Ectodermal cell (in vitro differentiated cells): ENCODE data around the gene MRAP.

ENCODE experiments used
- H3K27ac ChIP-seq: 2 replicates; pipeline ENCODE4 v1.7.0; 2013; ENCODE audit warnings: mild to moderate bottlenecking, low read depth, low read length; ENCODE audit not compliant: insufficient read depth, poor library complexity, severe bottlenecking
- H3K27me3 ChIP-seq: 2 replicates; pipeline ENCODE4 v1.7.0; 2013; ENCODE audit warnings: mild to moderate bottlenecking, low read length; ENCODE audit not compliant: insufficient read depth, control insufficient read depth, poor library complexity, severe bottlenecking
- H3K36me3 ChIP-seq: one replicate; pipeline ENCODE4 v1.7.0; 2013; ENCODE audit warnings: low read length; ENCODE audit not compliant: control insufficient read depth, insufficient read depth
- H3K4me1 ChIP-seq: one replicate; pipeline ENCODE4 v1.7.0; 2013; ENCODE audit warnings: low read length; ENCODE audit not compliant: control insufficient read depth, insufficient read depth
- H3K4me3 ChIP-seq: 2 replicates; pipeline ENCODE4 v1.7.0; 2013; ENCODE audit warnings: low read depth, low read length, control low read depth; ENCODE audit not compliant: insufficient read depth
- H3K9me3 ChIP-seq: 2 replicates; pipeline ENCODE4 v1.7.0; 2013; ENCODE audit warnings: mild to moderate bottlenecking, low read length, moderate library complexity; ENCODE audit not compliant: control insufficient read depth
- WGBS, 2 experiments: methylation state at CpG; one replicate each; pipeline ENCODE4 v1.1.7; 2013; ENCODE audit warnings: missing lambda C conversion rate in 2 of 2; 5-methylcytosine and 5-hydroxymethylcytosine counted together

MRAP gene

DNA sequence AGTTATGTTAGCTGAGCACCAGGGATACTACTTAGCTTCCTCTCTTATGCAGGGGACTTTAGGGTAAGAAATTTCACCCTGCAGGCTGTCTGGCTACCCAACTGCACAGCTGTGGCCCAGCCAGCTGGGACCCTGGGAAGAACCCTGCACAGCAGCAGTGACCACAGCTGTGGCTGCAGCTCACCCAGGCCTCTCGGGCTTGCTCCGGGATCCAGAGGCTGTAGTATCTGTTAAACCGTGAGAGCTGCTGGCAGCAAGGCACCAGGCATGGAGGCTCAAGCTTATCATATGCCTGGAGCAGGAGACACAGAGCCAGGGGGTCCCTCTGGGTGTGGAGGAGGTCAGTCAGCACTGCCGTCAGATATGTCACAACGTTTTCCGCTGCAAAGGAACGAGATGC is 53.9 kb downstream of the MRAP start:
- Histone ChIP-seq H3K4me3 (no peak overlapping the region), H3K9me3 (no peaks in the 10 kb centered on the region), H3K27ac (no peak overlapping the region), H3K36me3 (peaks cover 41% of the 10 kb centered on the region), H3K4me1 (no peaks in the 10 kb centered on the region), H3K27me3 (no peaks in the 10 kb centered on the region)
- 96 to 98% methylated on average over 7 of the region's 7 CpGs for WGBS, 2 experiments

DNA sequence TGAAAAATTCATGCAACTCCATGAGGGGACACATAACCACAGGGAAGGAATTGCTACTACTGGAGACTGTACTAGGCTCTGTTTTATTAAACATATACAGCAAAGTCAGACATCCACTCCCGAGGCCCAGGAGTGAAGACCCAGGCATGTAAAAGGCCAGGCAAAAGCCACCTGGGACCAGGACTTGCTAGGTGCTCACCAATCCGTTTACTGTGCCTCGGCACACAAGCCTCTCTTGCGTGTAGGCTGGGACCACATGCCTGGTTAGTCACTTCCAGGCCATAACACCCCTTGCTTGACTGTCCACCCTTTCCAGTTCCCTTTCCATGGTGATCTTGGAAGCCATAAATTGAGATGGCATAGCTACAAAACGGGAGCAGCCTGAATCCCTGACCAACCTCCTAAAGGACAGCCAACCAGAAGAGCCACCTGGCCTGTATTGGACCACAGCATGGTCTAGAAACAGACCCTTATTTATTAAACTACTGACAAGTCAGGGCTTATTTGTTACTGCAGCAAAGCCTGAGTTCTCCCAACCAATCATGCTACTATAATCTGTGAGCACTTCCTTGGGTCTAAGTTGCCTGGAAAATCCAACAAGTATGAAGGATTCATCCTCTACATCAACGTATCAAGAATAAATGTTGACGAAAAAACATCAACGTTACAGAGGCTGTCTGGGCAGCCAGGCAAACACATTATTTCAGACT is 54.5 kb downstream of the MRAP start:
- Histone ChIP-seq H3K27ac (no peak overlapping the region), H3K9me3 (no peaks in the 10 kb centered on the region), H3K4me3 (no peak overlapping the region), H3K4me1 (no peaks in the 10 kb centered on the region), H3K27me3 (no peaks in the 10 kb centered on the region), H3K36me3 (peaks cover 43% of the 10 kb centered on the region)
- WGBS, 2 experiments, result 95% methylated on average over 8 of the region's 8 CpGs

DNA sequence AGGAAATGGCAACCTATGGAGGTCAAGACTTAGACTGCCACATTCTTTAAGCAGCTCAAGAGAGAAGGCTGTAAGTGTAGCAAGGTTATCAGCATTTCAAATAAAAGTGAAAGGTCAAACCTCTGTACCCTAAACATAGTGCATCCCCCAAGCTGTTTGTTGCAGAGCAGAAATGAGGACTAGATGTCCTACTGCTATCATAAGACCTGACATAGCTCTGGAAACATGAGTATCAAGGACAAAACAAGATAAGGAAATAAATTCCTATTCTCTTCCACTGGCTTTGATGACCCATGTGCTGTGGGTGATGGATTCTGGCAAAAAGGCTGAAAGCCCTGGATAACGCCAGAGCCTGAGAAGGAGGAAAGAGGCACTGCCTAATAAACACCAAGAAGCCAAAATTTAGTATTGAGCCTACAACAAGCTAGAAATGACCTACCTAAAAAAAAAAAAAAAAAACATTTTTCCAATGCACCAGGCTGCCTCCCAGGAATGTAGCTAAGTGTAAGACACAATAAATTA is 58.3 kb downstream of the MRAP start:
- no peaks in the 10 kb centered on the region for H3K27me3 ChIP-seq
- H3K4me1 ChIP-seq, result no peaks in the 10 kb centered on the region
- H3K4me3 ChIP-seq, result no peak overlapping the region
- H3K27ac ChIP-seq, result no peak overlapping the region
- no peaks in the 10 kb centered on the region for H3K9me3 ChIP-seq
- 90 to 92% methylated on average over 1 of the region's 1 CpG for WGBS, 2 experiments
- peaks cover 51% of the 10 kb centered on the region for H3K36me3 ChIP-seq

DNA sequence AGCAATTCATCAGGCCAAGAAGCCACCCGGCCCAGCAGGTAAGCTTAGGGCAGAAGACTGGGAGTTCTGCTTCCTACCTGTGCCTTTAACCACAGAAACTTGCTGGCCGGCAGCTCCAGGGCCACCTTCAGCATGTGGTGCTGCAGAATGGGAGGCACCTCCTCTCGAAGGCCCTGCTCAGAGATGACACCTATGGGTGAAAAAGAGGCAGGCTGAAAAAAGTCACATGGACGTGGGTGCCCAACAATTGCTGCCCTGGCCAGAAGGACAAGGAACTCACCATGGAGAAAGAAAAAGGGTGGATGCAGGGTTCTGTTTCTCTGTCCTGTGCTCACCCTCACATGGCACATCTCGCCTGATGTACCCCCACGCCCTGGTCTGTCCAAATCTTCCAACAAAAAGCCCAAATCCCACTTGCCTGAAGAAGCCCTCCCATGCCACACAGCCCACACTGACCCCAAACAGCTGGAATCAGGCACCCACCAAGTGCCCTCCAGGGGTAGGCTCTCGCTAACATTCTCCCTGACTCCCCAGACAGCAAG is 61.1 kb downstream of the MRAP start:
- H3K4me1 ChIP-seq, result no peaks in the 10 kb centered on the region
- 90 to 93% methylated on average over 7 of the region's 7 CpGs for WGBS, 2 experiments
- no peak overlapping the region for H3K4me3 ChIP-seq
- H3K27ac ChIP-seq, result no peak overlapping the region
- H3K9me3 ChIP-seq, result no peaks in the 10 kb centered on the region
- H3K36me3 ChIP-seq, result peaks cover 48% of the 10 kb centered on the region
- no peaks in the 10 kb centered on the region for H3K27me3 ChIP-seq

DNA sequence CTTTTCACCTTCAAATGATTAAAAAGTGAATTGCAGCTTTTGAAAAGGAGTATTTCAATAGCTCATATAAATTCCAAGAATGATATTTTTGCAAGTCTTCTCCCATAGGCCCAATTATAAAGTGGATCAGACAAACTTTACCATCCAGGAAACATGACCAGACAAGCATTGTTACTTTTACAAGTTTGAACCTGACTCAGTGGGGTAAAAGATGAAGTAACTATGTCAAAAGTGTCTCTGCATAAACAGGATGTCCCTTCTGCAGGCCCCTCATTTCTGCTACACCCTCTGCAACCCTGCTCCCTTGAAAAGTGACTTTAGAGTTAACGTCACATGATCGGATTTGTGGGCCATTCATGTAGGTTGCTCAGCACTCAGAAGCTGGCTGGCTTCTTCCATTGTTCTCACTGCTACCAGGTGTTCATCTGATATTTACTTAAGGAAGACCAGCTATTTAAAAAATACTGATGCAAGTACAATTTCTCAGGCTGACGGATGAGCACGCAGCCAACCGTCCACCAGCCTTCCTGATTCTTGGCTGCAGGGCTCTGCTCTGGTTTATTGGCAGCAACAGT is 61.8 kb downstream of the MRAP start:
- no peaks in the 10 kb centered on the region for H3K4me1 ChIP-seq
- H3K36me3 ChIP-seq, result peaks cover 47% of the 10 kb centered on the region
- no peak overlapping the region for H3K4me3 ChIP-seq
- no peaks in the 10 kb centered on the region for H3K27me3 ChIP-seq
- H3K9me3 ChIP-seq, result no peaks in the 10 kb centered on the region
- no peak overlapping the region for H3K27ac ChIP-seq
- 97 to 98% methylated on average over 5 of the region's 5 CpGs for WGBS, 2 experiments
